ENCODE results near the gene TTLL5.

The TTLL5 gene

GRCh38 chr14:75967866-75968265 lies 306.8 kb downstream of the TTLL5 start:
- no peak for TF ChIP-seq ZC3H10 (CRISPR knock-in tag; IDR thresholded peaks at IDR 0.05)
- no peak for TF ChIP-seq CSDC2 (CRISPR knock-in tag; IDR thresholded peaks at IDR 0.05)
- no peak for TF ChIP-seq TSHZ2 (CRISPR knock-in tag; IDR thresholded peaks at IDR 0.05)
- no peak for TF ChIP-seq SNAI2 (CRISPR knock-in tag; IDR thresholded peaks at IDR 0.05)
- TF ChIP-seq GLIS3 (CRISPR knock-in tag; IDR thresholded peaks at IDR 0.05) = no peak
- TF ChIP-seq ZNF565 (CRISPR knock-in tag; conservative IDR thresholded peaks at IDR 0.05; ENCODE audit: low read depth) = no peak
- ATAC-seq = no peak

DNA sequence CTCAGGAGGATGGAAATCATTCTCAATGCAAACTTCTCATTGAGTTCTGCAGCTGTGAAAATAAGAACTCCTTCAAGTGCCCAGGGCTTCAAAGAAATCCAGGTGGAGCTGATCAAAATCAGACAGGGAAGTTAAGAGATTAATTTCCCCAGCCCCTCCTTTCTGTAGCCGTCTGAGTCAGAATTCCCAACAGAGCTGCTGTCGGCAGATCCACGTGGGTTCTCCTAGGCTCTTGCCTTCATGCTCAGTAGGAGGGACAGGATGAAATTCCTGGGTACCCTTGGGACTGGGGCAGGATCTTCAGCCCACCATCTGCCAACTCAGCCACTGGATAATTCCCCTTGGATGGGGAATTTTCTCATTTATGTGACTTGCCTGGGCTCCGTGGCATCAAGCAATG lies 307.4 kb downstream of the TTLL5 start:
- TF ChIP-seq, protein P1, sequence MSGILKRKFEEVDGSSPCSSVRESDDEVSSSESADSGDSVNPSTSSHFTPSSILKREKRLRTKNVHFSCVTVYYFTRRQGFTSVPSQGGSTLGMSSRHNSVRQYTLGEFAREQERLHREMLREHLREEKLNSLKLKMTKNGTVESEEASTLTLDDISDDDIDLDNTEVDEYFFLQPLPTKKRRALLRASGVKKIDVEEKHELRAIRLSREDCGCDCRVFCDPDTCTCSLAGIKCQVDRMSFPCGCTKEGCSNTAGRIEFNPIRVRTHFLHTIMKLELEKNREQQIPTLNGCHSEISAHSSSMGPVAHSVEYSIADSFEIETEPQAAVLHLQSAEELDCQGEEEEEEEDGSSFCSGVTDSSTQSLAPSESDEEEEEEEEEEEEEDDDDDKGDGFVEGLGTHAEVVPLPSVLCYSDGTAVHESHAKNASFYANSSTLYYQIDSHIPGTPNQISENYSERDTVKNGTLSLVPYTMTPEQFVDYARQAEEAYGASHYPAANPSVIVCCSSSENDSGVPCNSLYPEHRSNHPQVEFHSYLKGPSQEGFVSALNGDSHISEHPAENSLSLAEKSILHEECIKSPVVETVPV (CRISPR knock-in tag; IDR thresholded peaks at IDR 0.05) = no peak
- TF ChIP-seq OSR1 (CRISPR knock-in tag; IDR thresholded peaks at IDR 0.05) (no peak), SNAI2 (CRISPR knock-in tag; IDR thresholded peaks at IDR 0.05) (no peak), TCF4 (CRISPR knock-in tag; IDR thresholded peaks at IDR 0.05; ENCODE audit: borderline replicate concordance) (no peak), PPARA (CRISPR knock-in tag; IDR thresholded peaks at IDR 0.05; ENCODE audit: borderline replicate concordance) (no peak), TOX (CRISPR knock-in tag; IDR thresholded peaks at IDR 0.05; ENCODE audit: borderline replicate concordance) (no peak), CSDC2 (CRISPR knock-in tag; IDR thresholded peaks at IDR 0.05) (no peak), TSHZ2 (CRISPR knock-in tag; IDR thresholded peaks at IDR 0.05) (no peak), ZC3H10 (CRISPR knock-in tag; IDR thresholded peaks at IDR 0.05) (no peak), ARNTL (CRISPR knock-in tag; IDR thresholded peaks at IDR 0.05; ENCODE audit: borderline replicate concordance, low read depth) (no peak), ISL1 (CRISPR knock-in tag; IDR thresholded peaks at IDR 0.05) (no peak), BACH2 (CRISPR knock-in tag; IDR thresholded peaks at IDR 0.05; ENCODE audit: borderline replicate concordance) (no peak)
- no peak for ATAC-seq

- TF ChIP-seq ZFP3 (CRISPR knock-in tag; IDR thresholded peaks at IDR 0.05) (no peak), CREB5 (CRISPR knock-in tag; IDR thresholded peaks at IDR 0.05; ENCODE audit: low read depth) (no peak), GLIS3 (CRISPR knock-in tag; IDR thresholded peaks at IDR 0.05) (no peak), ZC3H10 (CRISPR knock-in tag; IDR thresholded peaks at IDR 0.05) (no peak), BACH2 (CRISPR knock-in tag; IDR thresholded peaks at IDR 0.05; ENCODE audit: borderline replicate concordance) (no peak)
- no peak for ATAC-seq
Measured at GRCh38 chr14:75969126-75969525, 308.1 kb downstream of the TTLL5 start.

- no peak for ATAC-seq
- TF ChIP-seq ZNF8 (CRISPR knock-in tag; IDR thresholded peaks at IDR 0.05) (no peak), CSDC2 (CRISPR knock-in tag; IDR thresholded peaks at IDR 0.05) (no peak), ZNF70 (CRISPR knock-in tag; IDR thresholded peaks at IDR 0.05) (no peak), RARB (CRISPR knock-in tag; IDR thresholded peaks at IDR 0.05) (no peak), ESRRG (CRISPR knock-in tag; IDR thresholded peaks at IDR 0.05) (no peak)
Measured at GRCh38 chr14:75969891-75970290, 308.8 kb downstream of the TTLL5 start.

Data from SK-N-SH treated with all-trans-retinoic acid at 6 μM for 48 hours (cell line).